ENCODE results near the gene STX17.

The STX17 gene

GRCh38 chr9:99894826-99895225 is 11.6 kb upstream of the STX17 start:
- ChIA-PET POLR2A (interaction anchor here (0.6 kb wide), 1 partner anchor 16 kb away, joined by 4 read pairs; no protein-coding TSS in a partner anchor), CTCF (no interaction called here)
- DNase-seq (ENCODE audit: low read depth, low spot score) = no peak
- H3K4me3 ChIP-seq (ENCODE audit: low read depth, low read length) = no peak overlapping the region
- no peak for TF ChIP-seq CTCF (IDR thresholded peaks at IDR 0.05; ENCODE audit: insufficient read depth, low read length, missing control alignments)

GRCh38 chr9:99895510-99895909 is 10.9 kb upstream of the STX17 start:
- DNase-seq (ENCODE audit: low read depth, low spot score) = no peak
- ChIA-PET CTCF (interaction anchor here (0.6 kb wide), 1 partner anchor 10 kb away, joined by 3 read pairs; no protein-coding TSS in a partner anchor), POLR2A (no interaction called here)
- TF ChIP-seq CTCF (IDR thresholded peaks at IDR 0.05; ENCODE audit: insufficient read depth, low read length, missing control alignments) = no peak
- H3K4me3 ChIP-seq (ENCODE audit: low read depth, low read length) = no peak overlapping the region

GRCh38 chr9:99896119-99896518 is 10.3 kb upstream of the STX17 start:
- CTCF ChIA-PET = interaction anchor here (0.6 kb wide), 1 partner anchor 11 kb away, joined by 3 read pairs; no protein-coding TSS in a partner anchor

GRCh38 chr9:99903393-99903792 is 3.1 kb upstream of the STX17 start:
- TF ChIP-seq CTCF (IDR thresholded peaks at IDR 0.05; ENCODE audit: insufficient read depth, low read length, missing control alignments) = no peak
- POLR2A ChIA-PET = no interaction called here
- CTCF ChIA-PET = no interaction called here
- no peak overlapping the region for H3K4me3 ChIP-seq (ENCODE audit: low read depth, low read length)
- DNase-seq (ENCODE audit: low read depth, low spot score) = no peak

More at GRCh38 chr9:99896119-99896518, 10.3 kb upstream of the STX17 start:
- DNase-seq (ENCODE audit: low read depth, low spot score) = no peak
- TF ChIP-seq CTCF (IDR thresholded peaks at IDR 0.05; ENCODE audit: insufficient read depth, low read length, missing control alignments) = no peak
- POLR2A ChIA-PET = no interaction called here
- no peak overlapping the region for H3K4me3 ChIP-seq (ENCODE audit: low read depth, low read length)

- POLR2A ChIA-PET = interaction anchor here (0.7 kb wide), 1 partner anchor 684 kb away, joined by 8 read pairs; the partner anchor contains the start of genes ALG2 and SEC61B
- TF ChIP-seq CTCF (IDR thresholded peaks at IDR 0.05; ENCODE audit: insufficient read depth, low read length, missing control alignments) = no peak
- peak overlapping the region; percentile 87 for H3K4me3 ChIP-seq (ENCODE audit: low read depth, low read length)
- no peak for DNase-seq (ENCODE audit: low read depth, low spot score)
- CTCF ChIA-PET = interaction anchor here (2.0 kb wide), 1 partner anchor 83 kb away, joined by 4 read pairs; no protein-coding TSS in a partner anchor
Observed at GRCh38 chr9:99905833-99906402, 536 bp upstream of the STX17 start.

- CTCF ChIA-PET = interaction anchor here (1.0 to 2.0 kb wide), 2 partner anchors 22 to 84 kb away, joined by 3 to 4 read pairs; no protein-coding TSS in a partner anchor
- TF ChIP-seq CTCF (IDR thresholded peaks at IDR 0.05; ENCODE audit: insufficient read depth, low read length, missing control alignments) = no peak
- peak overlapping the region; percentile 87 for H3K4me3 ChIP-seq (ENCODE audit: low read depth, low read length)
- POLR2A ChIA-PET = interaction anchor here (1.0 to 1.1 kb wide), 2 partner anchors 33 to 86 kb away, joined by 3 read pairs; partner anchors contain the start of gene NR4A3
- DNase-seq (ENCODE audit: low read depth, low spot score) = no peak
Observed at GRCh38 chr9:99907208-99907532, 716 bp downstream of the STX17 start.

All from AG04449 (cell line).